HS-5 (cell line): ENCODE data around the gene XPO1.
"Not testable (repeated sequence)": the region's sequence is repeated elsewhere in the genome, so short reads cannot be mapped to it uniquely, and the experiment has no call there.

Experiments
- DNase-seq: peaks from one replicate; pipeline ENCODE4 v3.0.0-alpha.2; 2012; ENCODE audit warnings: low read depth

XPO1 gene

GRCh38 chr2:61536180-61536571 is 2.0 kb downstream of the XPO1 start:
- no peak for DNase-seq

GRCh38 chr2:61535449-61535848 is 2.7 kb downstream of the XPO1 start:
- DNase-seq = no peak

- DNase-seq = no peak
Observed at GRCh38 chr2:61534926-61535325, 3.2 kb downstream of the XPO1 start.

GRCh38 chr2:61530749-61531148 is 7.4 kb downstream of the XPO1 start:
- no peak for DNase-seq

GRCh38 chr2:61529944-61530735 is 8.0 kb downstream of the XPO1 start:
- no peak for DNase-seq

GRCh38 chr2:61520261-61520660 is 17.9 kb downstream of the XPO1 start:
- no peak for DNase-seq

GRCh38 chr2:61512768-61513398 is 25.3 kb downstream of the XPO1 start:
- DNase-seq = no peak

- DNase-seq = no peak
Observed at GRCh38 chr2:61510674-61511671, 27.2 kb downstream of the XPO1 start.

GRCh38 chr2:61504949-61505348 is 33.2 kb downstream of the XPO1 start:
- DNase-seq = no peak

- DNase-seq = no peak
Observed at GRCh38 chr2:61499060-61499459, 39.1 kb downstream of the XPO1 start.

GRCh38 chr2:61493523-61493942 is 44.6 kb downstream of the XPO1 start:
- DNase-seq = no peak

GRCh38 chr2:61492476-61492875 is 45.7 kb downstream of the XPO1 start:
- no peak for DNase-seq

- no peak for DNase-seq
Observed at GRCh38 chr2:61485281-61485680, 52.9 kb downstream of the XPO1 start.

GRCh38 chr2:61478086-61478485 is 60.1 kb downstream of the XPO1 start:
- no peak for DNase-seq

- not testable (repeated sequence) for DNase-seq
Observed at GRCh38 chr2:61476929-61477589, 61.1 kb downstream of the XPO1 start.

GRCh38 chr2:61471905-61472805 is 66.0 kb downstream of the XPO1 start:
- no peak for DNase-seq

GRCh38 chr2:61470965-61471904 is 66.9 kb downstream of the XPO1 start, which contains the start of gene USP34:
Gene USP34 (minus strand): TSS chr2:61471087. CDS start chr2:61470692, 395 bp downstream.
- peak; percentile 61 for DNase-seq

- DNase-seq = no peak
Observed at GRCh38 chr2:61470122-61470951, 67.8 kb downstream of the XPO1 start.
